Activated T-helper 17 cell treated with anti-CD3 and anti-CD28 coated beads, Interleukin-2, amount 50 U/mL, for 72 hours (primary cell): ENCODE results near the gene ZNF18. TPM values are rescaled to one million over a fixed set of nuclear protein-coding genes. Genes with fewer than 3 reads are reported as not detected.

Source experiments
- total RNA-seq, 2 donors: library from RNA; stranded (reverse); gene quantifications; one replicate each; pipeline ENCODE4 v1.2.3, GENCODE V29; 2022

ZNF18 gene
- total RNA-seq, 2 donors from 2014 or later, result 5.1 to 5.7 TPM

Other genes with a start within 250 kb of the ZNF18 start
- 10 to 100 TPM; 22.1 to 22.7 TPM for gene MAP2K4, start 23.4 kb upstream of the ZNF18 start, total RNA-seq